ENCODE measurements around the gene CRTC1.

DNA sequence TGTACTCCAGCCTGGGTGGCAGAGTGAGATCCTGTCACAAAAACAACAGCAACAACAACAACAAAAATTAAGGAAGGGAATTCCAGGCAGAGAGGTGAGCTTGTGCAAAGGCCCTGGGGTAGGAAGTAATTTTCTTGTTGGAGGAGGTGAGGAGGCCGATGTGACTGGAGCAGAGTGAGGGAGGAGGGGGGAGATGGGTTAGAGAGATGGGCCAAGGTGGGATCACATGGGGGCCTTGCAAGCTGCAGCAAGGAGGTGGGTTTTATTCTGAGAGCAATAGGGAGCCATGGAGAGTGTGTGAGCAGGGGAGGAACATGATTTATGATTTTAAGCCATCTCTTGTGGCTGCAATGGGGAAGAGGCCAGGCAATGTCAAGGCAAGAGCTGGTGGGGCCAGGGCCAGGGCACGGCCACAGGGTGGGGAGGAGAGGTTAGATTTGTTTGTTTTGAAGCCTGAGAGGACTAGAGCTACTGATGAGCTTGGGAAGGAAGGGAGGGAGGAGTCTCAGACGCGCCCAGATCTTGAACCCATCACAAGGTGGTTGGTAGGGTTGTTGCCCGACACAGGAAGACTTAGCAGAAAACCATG is 120.2 kb downstream of the CRTC1 start:
- TF ChIP-seq, protein P1, sequence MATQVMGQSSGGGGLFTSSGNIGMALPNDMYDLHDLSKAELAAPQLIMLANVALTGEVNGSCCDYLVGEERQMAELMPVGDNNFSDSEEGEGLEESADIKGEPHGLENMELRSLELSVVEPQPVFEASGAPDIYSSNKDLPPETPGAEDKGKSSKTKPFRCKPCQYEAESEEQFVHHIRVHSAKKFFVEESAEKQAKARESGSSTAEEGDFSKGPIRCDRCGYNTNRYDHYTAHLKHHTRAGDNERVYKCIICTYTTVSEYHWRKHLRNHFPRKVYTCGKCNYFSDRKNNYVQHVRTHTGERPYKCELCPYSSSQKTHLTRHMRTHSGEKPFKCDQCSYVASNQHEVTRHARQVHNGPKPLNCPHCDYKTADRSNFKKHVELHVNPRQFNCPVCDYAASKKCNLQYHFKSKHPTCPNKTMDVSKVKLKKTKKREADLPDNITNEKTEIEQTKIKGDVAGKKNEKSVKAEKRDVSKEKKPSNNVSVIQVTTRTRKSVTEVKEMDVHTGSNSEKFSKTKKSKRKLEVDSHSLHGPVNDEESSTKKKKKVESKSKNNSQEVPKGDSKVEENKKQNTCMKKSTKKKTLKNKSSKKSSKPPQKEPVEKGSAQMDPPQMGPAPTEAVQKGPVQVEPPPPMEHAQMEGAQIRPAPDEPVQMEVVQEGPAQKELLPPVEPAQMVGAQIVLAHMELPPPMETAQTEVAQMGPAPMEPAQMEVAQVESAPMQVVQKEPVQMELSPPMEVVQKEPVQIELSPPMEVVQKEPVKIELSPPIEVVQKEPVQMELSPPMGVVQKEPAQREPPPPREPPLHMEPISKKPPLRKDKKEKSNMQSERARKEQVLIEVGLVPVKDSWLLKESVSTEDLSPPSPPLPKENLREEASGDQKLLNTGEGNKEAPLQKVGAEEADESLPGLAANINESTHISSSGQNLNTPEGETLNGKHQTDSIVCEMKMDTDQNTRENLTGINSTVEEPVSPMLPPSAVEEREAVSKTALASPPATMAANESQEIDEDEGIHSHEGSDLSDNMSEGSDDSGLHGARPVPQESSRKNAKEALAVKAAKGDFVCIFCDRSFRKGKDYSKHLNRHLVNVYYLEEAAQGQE (IDR thresholded peaks at IDR 0.05): no peak
- no peak for TF ChIP-seq TAF1 (conservative IDR thresholded peaks at IDR 0.05)
- TF ChIP-seq, protein P2, sequence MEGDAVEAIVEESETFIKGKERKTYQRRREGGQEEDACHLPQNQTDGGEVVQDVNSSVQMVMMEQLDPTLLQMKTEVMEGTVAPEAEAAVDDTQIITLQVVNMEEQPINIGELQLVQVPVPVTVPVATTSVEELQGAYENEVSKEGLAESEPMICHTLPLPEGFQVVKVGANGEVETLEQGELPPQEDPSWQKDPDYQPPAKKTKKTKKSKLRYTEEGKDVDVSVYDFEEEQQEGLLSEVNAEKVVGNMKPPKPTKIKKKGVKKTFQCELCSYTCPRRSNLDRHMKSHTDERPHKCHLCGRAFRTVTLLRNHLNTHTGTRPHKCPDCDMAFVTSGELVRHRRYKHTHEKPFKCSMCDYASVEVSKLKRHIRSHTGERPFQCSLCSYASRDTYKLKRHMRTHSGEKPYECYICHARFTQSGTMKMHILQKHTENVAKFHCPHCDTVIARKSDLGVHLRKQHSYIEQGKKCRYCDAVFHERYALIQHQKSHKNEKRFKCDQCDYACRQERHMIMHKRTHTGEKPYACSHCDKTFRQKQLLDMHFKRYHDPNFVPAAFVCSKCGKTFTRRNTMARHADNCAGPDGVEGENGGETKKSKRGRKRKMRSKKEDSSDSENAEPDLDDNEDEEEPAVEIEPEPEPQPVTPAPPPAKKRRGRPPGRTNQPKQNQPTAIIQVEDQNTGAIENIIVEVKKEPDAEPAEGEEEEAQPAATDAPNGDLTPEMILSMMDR (IDR thresholded peaks at IDR 0.05; ENCODE audit: low read depth, low read length, missing input control): no peak
- TF ChIP-seq, protein P3, sequence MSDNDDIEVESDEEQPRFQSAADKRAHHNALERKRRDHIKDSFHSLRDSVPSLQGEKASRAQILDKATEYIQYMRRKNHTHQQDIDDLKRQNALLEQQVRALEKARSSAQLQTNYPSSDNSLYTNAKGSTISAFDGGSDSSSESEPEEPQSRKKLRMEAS (IDR thresholded peaks at IDR 0.05): no peak
- TF ChIP-seq JUND (IDR thresholded peaks at IDR 0.05): no peak
- no peak for TF ChIP-seq RAD21 (IDR thresholded peaks at IDR 0.05)
- TF ChIP-seq, protein P4, sequence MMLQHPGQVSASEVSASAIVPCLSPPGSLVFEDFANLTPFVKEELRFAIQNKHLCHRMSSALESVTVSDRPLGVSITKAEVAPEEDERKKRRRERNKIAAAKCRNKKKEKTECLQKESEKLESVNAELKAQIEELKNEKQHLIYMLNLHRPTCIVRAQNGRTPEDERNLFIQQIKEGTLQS (IDR thresholded peaks at IDR 0.05): no peak

Data from liver (tissue), 3 donors.